IMR-90 (cell line): ENCODE results near the gene PRELID2.

Source experiments
- BHLHE40 ChIP-seq: fragments of 150-350 bp; IDR thresholded peaks from 2 replicates; pipeline ENCODE4 v1.6.1; 2016; ENCODE audit warnings: mild to moderate bottlenecking, low read depth, low read length
- CEBPB ChIP-seq: IDR thresholded peaks from 2 replicates; pipeline ENCODE4 v1.6.1; 2012; ENCODE audit warnings: low read depth, low read length, improper control_type of control experiment
- CTCF ChIP-seq: conservative IDR thresholded peaks from 2 replicates; pipeline ENCODE4 v1.5.1; 2012; ENCODE audit warnings: mild to moderate bottlenecking, low read depth, low read length, improper control_type of control experiment
- MAFK ChIP-seq: IDR thresholded peaks from 2 replicates; pipeline ENCODE4 v1.6.1; 2012; ENCODE audit warnings: low read depth, low read length, improper control_type of control experiment
- POLR2A ChIP-seq: IDR thresholded peaks from 2 replicates; pipeline ENCODE4 v1.6.1; 2012; ENCODE audit warnings: mild to moderate bottlenecking, low read depth, low read length
- RAD21 ChIP-seq: IDR thresholded peaks from 2 replicates; pipeline ENCODE4 v1.6.1; 2012; ENCODE audit warnings: low read length, improper control_type of control experiment
- USF2 ChIP-seq: fragments of 150-350 bp; IDR thresholded peaks from 2 replicates; pipeline ENCODE4 v1.6.1; 2017; ENCODE audit warnings: mild to moderate bottlenecking, antibody characterized with exemption, low read length, low read depth

- no peak for TF ChIP-seq CTCF
- no peak for TF ChIP-seq MAFK
- TF ChIP-seq USF2: no peak
- TF ChIP-seq CEBPB: no peak
- no peak for TF ChIP-seq RAD21
- no peak for TF ChIP-seq BHLHE40
- no peak for TF ChIP-seq POLR2A
Observed at GRCh38 chr5:145752534-145752933, 82.6 kb downstream of the PRELID2 start.
